Measurements from ENCODE around the gene CSMD2. TPM values are rescaled to one million over a fixed set of nuclear protein-coding genes. Genes with fewer than 3 reads are reported as not detected.

CSMD2 gene
- polyA plus RNA-seq, 1 experiment: 2.3 TPM

- Histone ChIP-seq H3K9me3 (ENCODE audit: control insufficient read depth, insufficient read depth, low read length) (no peaks in the 10 kb centered on the region), H3K4me3 (ENCODE audit: low read depth, low read length) (no peak overlapping the region), H3K27me3 (ENCODE audit: control insufficient read depth, insufficient read depth, low read length) (no peaks in the 10 kb centered on the region), H3K27ac (ENCODE audit: low read depth, low read length) (no peak overlapping the region)
- no peak for TF ChIP-seq CTCF (IDR thresholded peaks at IDR 0.05; ENCODE audit: low read depth, low read length)
- POLR2A ChIA-PET: interaction anchor here (0.6 kb wide), 1 partner anchor 18 kb away, joined by 8 read pairs; no protein-coding TSS in a partner anchor
- CTCF ChIA-PET: interaction anchor here (1.1 to 3.2 kb wide), 4 partner anchors 20 to 1191 kb away, joined by 3 to 18 read pairs (median 3); no protein-coding TSS in a partner anchor
- DNase-seq (ENCODE audit: low read depth, low spot score): no peak
Measured at GRCh38 chr1:33660956-33661355, 504.1 kb downstream of the CSMD2 start.

GRCh38 chr1:33660244-33660643 is 504.8 kb downstream of the CSMD2 start:
- no peaks in the 10 kb centered on the region for H3K27me3 ChIP-seq (ENCODE audit: control insufficient read depth, insufficient read depth, low read length)
- no peak overlapping the region for H3K27ac ChIP-seq (ENCODE audit: low read depth, low read length)
- CTCF ChIA-PET: interaction anchor here (0.6 to 3.2 kb wide), 4 partner anchors 27 to 937 kb away, joined by 3 to 18 read pairs (median 6); no protein-coding TSS in a partner anchor
- no peaks in the 10 kb centered on the region for H3K9me3 ChIP-seq (ENCODE audit: control insufficient read depth, insufficient read depth, low read length)
- no peak for DNase-seq (ENCODE audit: low read depth, low spot score)
- H3K4me3 ChIP-seq (ENCODE audit: low read depth, low read length): no peak overlapping the region
- no peak for TF ChIP-seq CTCF (IDR thresholded peaks at IDR 0.05; ENCODE audit: low read depth, low read length)
- POLR2A ChIA-PET: no interaction called here

GRCh38 chr1:33659641-33660040 is 505.4 kb downstream of the CSMD2 start:
- H3K27me3 ChIP-seq (ENCODE audit: control insufficient read depth, insufficient read depth, low read length): no peaks in the 10 kb centered on the region
- CTCF ChIA-PET: interaction anchor here (1.1 to 3.2 kb wide), 3 partner anchors 27 to 504 kb away, joined by 3 to 18 read pairs (median 6); no protein-coding TSS in a partner anchor
- no peak for TF ChIP-seq CTCF (IDR thresholded peaks at IDR 0.05; ENCODE audit: low read depth, low read length)
- H3K9me3 ChIP-seq (ENCODE audit: control insufficient read depth, insufficient read depth, low read length): no peaks in the 10 kb centered on the region
- POLR2A ChIA-PET: no interaction called here
- H3K27ac ChIP-seq (ENCODE audit: low read depth, low read length): no peak overlapping the region
- no peak for DNase-seq (ENCODE audit: low read depth, low spot score)
- no peak overlapping the region for H3K4me3 ChIP-seq (ENCODE audit: low read depth, low read length)

- CTCF ChIA-PET: interaction anchor here (3.2 kb wide), 1 partner anchor 25 kb away, joined by 18 read pairs; no protein-coding TSS in a partner anchor
Measured at GRCh38 chr1:33657833-33658232, 507.2 kb downstream of the CSMD2 start.

More at GRCh38 chr1:33657833-33658232, 507.2 kb downstream of the CSMD2 start:
- H3K27me3 ChIP-seq (ENCODE audit: control insufficient read depth, insufficient read depth, low read length): no peaks in the 10 kb centered on the region
- DNase-seq (ENCODE audit: low read depth, low spot score): no peak
- no peak overlapping the region for H3K4me3 ChIP-seq (ENCODE audit: low read depth, low read length)
- TF ChIP-seq CTCF (IDR thresholded peaks at IDR 0.05; ENCODE audit: low read depth, low read length): no peak
- H3K9me3 ChIP-seq (ENCODE audit: control insufficient read depth, insufficient read depth, low read length): no peaks in the 10 kb centered on the region
- no peak overlapping the region for H3K27ac ChIP-seq (ENCODE audit: low read depth, low read length)
- POLR2A ChIA-PET: no interaction called here
